HepG2 (cell line): ENCODE measurements around the gene VPS4B. TPM values are rescaled to one million over a fixed set of nuclear protein-coding genes. Genes with fewer than 3 reads are reported as not detected.

Experiments
- ATAC-seq: fragments of 200-7000 bp; cut with Tn5 transposase; 3 replicates; pipeline ENCODE4 v1.9.1; 2020; ENCODE audit warnings: mild to moderate bottlenecking, moderate library complexity
- BruUV-seq: library from RNA; stranded (reverse); fragments of 400-500 nt; replicated peaks from 2 replicates; lab custom pipeline; 2021; lab: Mats Ljungman, UMichigan
- CTCF ChIA-PET: fragments of 300-600 bp; formaldehyde crosslinking; extraction: SDS; loops from one replicate; lab custom pipeline; 2021; ENCODE audit warnings: low total read pairs, inconsistent platforms, low intra/inter-chr PET ratio; lab: Yijun Ruan, JAX
- POLR2A ChIA-PET: fragments of 350-600 bp; sonication (Branson Sonifier 250); formaldehyde crosslinking; loops from one replicate; lab custom pipeline; 2020; ENCODE audit warnings: antibody characterized with exemption, inconsistent platforms; lab: Yijun Ruan, JAX
- DNase-seq: peaks from one replicate; pipeline ENCODE4 v3.0.0-alpha.2; 2015; ENCODE audit warnings: low spot score
- FAIRE-seq: peaks from 3 replicates; lab custom pipeline; 2011; peaks lifted over from hg19 to GRCh38; lab: Jason Lieb, UNC
- H2AFZ ChIP-seq: one replicate; pipeline ENCODE4 v1.6.1; 2011; ENCODE audit warnings: low read length, inconsistent platforms
- H3K27ac ChIP-seq: fragments of 300-600 bp; 3 replicates; pipeline ENCODE4 v1.8.0; 2011; ENCODE audit warnings: mixed run types, mild to moderate bottlenecking, mixed read lengths, low read length, inconsistent platforms; ENCODE audit not compliant: insufficient read depth; ENCODE audit errors: extremely low read length
- H3K27me3 ChIP-seq, 2 experiments: fragments of 200-600 bp in 1 of 2; 2 replicates in 1 of 2; 3 replicates in 1 of 2; pipeline versions ENCODE4 v1.6.0 to v1.8.0; 2011; ENCODE audit warnings: low read length in 2 of 2, mild to moderate bottlenecking in 2 of 2, moderate library complexity in 2 of 2, inconsistent platforms in 1 of 2; ENCODE audit not compliant: insufficient read depth in 2 of 2, control insufficient read depth in 1 of 2
- H3K36me3 ChIP-seq, 2 experiments: fragments of 200-600 bp in 1 of 2; replicated peaks in 1 of 2; 2 replicates in 1 of 2; 3 replicates in 1 of 2; pipeline versions ENCODE4 v1.5.1 to v1.8.0; 2011; ENCODE audit warnings: low read length in 2 of 2, inconsistent platforms in 1 of 2; ENCODE audit not compliant: insufficient read depth in 2 of 2, control insufficient read depth in 1 of 2
- H3K4me1 ChIP-seq: 2 replicates; pipeline ENCODE4 v1.5.1; 2012; ENCODE audit warnings: low read length, inconsistent platforms; ENCODE audit not compliant: insufficient read depth
- H3K4me2 ChIP-seq: 2 replicates; pipeline ENCODE4 v1.6.0; 2011; ENCODE audit warnings: low read depth, low read length, inconsistent platforms
- H3K4me3 ChIP-seq, 3 experiments: fragments of 200-600 bp in 1 of 3; sonication (generic), shearing (Covaris generic) in 1 of 3; replicated peaks in 1 of 3; 2 replicates each; pipeline ENCODE4 v1.5.1; 2011 to 2016; ENCODE audit warnings: low read length in 3 of 3, inconsistent platforms in 2 of 3, low read depth in 2 of 3, mild to moderate bottlenecking in 2 of 3, control low read depth in 1 of 3, mixed read lengths in 1 of 3; ENCODE audit not compliant: insufficient read depth in 1 of 3
- H3K79me2 ChIP-seq: one replicate; pipeline ENCODE4 v1.6.1; 2011; ENCODE audit warnings: low read length, inconsistent platforms; ENCODE audit not compliant: insufficient read depth
- H3K9ac ChIP-seq: 2 replicates; pipeline ENCODE4 v1.6.0; 2011; ENCODE audit warnings: mild to moderate bottlenecking, low read depth, low read length, inconsistent platforms; ENCODE audit not compliant: insufficient read depth
- H3K9me3 ChIP-seq: 2 replicates; pipeline ENCODE4 v1.5.1; 2012; ENCODE audit warnings: mild to moderate bottlenecking, low read length
- H4K20me1 ChIP-seq: 2 replicates; pipeline ENCODE4 v1.6.0; 2011; ENCODE audit warnings: inconsistent platforms, mild to moderate bottlenecking, low read length, moderate library complexity; ENCODE audit not compliant: insufficient read depth
- RAD21 ChIP-seq: fragments of 450-650 bp; formaldehyde crosslinking; IDR thresholded peaks from 2 replicates; pipeline ENCODE4 v1.5.0; 2020; ENCODE audit warnings: mild to moderate bottlenecking
- SMC3 ChIP-seq: IDR thresholded peaks from 2 replicates; pipeline ENCODE4 v1.6.1; 2011; ENCODE audit warnings: low read length, improper control_type of control experiment
- STAG1 ChIP-seq: sonication (generic); formaldehyde crosslinking; IDR thresholded peaks from 2 replicates; pipeline ENCODE4 v1.4.0; 2020; ENCODE audit warnings: missing genetic modification reagents
- TOE1 ChIP-seq: sonication (generic); formaldehyde crosslinking; IDR thresholded peaks from 2 replicates; pipeline ENCODE4 v1.4.0; 2020; ENCODE audit warnings: mild to moderate bottlenecking, missing genetic modification reagents
- ZNF547 ChIP-seq: sonication (generic); formaldehyde crosslinking; IDR thresholded peaks from 2 replicates; pipeline ENCODE4 v1.5.1; 2020; ENCODE audit warnings: mild to moderate bottlenecking, missing genetic modification reagents
- WGBS: methylation state at CpG from one replicate; pipeline ENCODE4 v1.1.6; 2017; ENCODE audit warnings: low lambda C conversion rate; 5-methylcytosine and 5-hydroxymethylcytosine counted together
- in situ Hi-C: cut with HindIII; loops from 2 replicates; pipeline ENCODE4 v1.10.0; 2017; ENCODE audit warnings: low pct_unique_long_range_greater_than_20kb; ENCODE audit not compliant: extremely low pct_ligation_motif_present
- intact Hi-C: fragments of 100-400 bp; cut with micrococcal nuclease; formaldehyde crosslinking; loops from one replicate; pipeline ENCODE4 v1.10.0; 2022; ENCODE audit not compliant: unreplicated experiment
- polyA plus RNA-seq, 8 experiments: library from polyadenylated mRNA; depleted of rRNA in 3 of 8; stranded (reverse) in 7 of 8; unstranded in 1 of 8; fragments of >200 nt; fragmentation: Illumina TruSeq in 4 of 8; extraction: Trizol in 4 of 8; gene quantifications; 2 replicates each; pipeline versions ENCODE4 v1.2.1 to v1.2.3, GENCODE V29; 2011 to 2016; ENCODE audit warnings: low read depth in 4 of 8, missing spikeins in 1 of 8, mixed read lengths in 1 of 8; ENCODE audit not compliant: insufficient read depth in 1 of 8
- total RNA-seq, 5 experiments: library from RNA; depleted of rRNA; stranded (reverse); fragments of >200 nt; fragmentation: Illumina TruSeq; extraction: Trizol; gene quantifications; 2 replicates each; pipeline ENCODE4 v1.2.3, GENCODE V29; 2016; ENCODE audit warnings: low read depth in 1 of 5
- TF ChIP-seq, protein P1 (sequence below): sonication (generic); formaldehyde crosslinking; IDR thresholded peaks from 2 replicates; pipeline ENCODE4 v1.5.0; 2020; ENCODE audit warnings: mild to moderate bottlenecking, missing genetic modification reagents, moderate library complexity
- TF ChIP-seq, protein P2 (sequence below): sonication (generic); formaldehyde crosslinking; IDR thresholded peaks from 2 replicates; pipeline ENCODE4 v1.4.0; 2020; ENCODE audit warnings: missing genetic modification reagents, borderline replicate concordance

VPS4B gene
- total and polyA plus RNA-seq, 2 of the 13 experiments (the other 11 are each of a cell fraction or from before 2014, with no cell fraction given), result 12.8 to 25.9 TPM

DNA sequence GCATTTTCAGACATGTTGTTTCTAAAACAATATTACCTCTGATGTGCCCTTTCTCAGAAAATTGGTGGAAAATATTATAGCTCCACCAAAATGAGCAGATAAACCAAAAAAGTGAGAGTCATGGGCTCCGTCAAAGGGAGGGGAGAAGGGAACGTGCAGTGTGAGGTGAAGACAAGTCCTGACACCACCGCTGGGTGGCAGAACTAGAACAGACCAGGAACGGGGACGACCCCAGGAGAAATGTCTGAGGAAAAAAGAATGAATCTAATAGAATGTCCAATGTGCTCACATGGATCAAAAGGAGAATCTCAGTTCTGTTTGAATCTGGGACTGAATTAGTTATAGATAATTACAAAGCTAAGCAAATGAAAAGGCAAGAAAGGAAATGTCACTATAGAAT is 80.1 kb downstream of the VPS4B start:
- Histone ChIP-seq H2AFZ (no peak overlapping the region), H4K20me1 (no peaks in the 10 kb centered on the region), H3K36me3 (peaks cover 28 to 87% of the 10 kb centered on the region in 2 experiments), H3K4me3 (no peak overlapping the region), H3K27me3 (no peaks in the 10 kb centered on the region), H3K4me2 (no peak overlapping the region), H3K9ac (no peak overlapping the region), H3K4me1 (peaks cover 19% of the 10 kb centered on the region), H3K27ac (no peak overlapping the region), H3K9me3 (no peaks in the 10 kb centered on the region), H3K79me2 (no peaks in the 10 kb centered on the region)
- intact Hi-C loops (loop anchor here (1.0 kb wide), 1 partner anchor 97 kb away; no protein-coding TSS in a partner anchor), in situ Hi-C loops (loop anchor here (10.0 kb wide), 1 partner anchor 93 kb away; no protein-coding TSS in a partner anchor)
- no TSS peak for BruUV-seq
- ChIA-PET POLR2A (no interaction called here), CTCF (interaction anchor here (0.8 kb wide), 1 partner anchor 97 kb away, joined by 3 read pairs; no protein-coding TSS in a partner anchor)
- WGBS, result 61% methylated on average over 5 of the region's 5 CpGs
- TF ChIP-seq, protein P1, sequence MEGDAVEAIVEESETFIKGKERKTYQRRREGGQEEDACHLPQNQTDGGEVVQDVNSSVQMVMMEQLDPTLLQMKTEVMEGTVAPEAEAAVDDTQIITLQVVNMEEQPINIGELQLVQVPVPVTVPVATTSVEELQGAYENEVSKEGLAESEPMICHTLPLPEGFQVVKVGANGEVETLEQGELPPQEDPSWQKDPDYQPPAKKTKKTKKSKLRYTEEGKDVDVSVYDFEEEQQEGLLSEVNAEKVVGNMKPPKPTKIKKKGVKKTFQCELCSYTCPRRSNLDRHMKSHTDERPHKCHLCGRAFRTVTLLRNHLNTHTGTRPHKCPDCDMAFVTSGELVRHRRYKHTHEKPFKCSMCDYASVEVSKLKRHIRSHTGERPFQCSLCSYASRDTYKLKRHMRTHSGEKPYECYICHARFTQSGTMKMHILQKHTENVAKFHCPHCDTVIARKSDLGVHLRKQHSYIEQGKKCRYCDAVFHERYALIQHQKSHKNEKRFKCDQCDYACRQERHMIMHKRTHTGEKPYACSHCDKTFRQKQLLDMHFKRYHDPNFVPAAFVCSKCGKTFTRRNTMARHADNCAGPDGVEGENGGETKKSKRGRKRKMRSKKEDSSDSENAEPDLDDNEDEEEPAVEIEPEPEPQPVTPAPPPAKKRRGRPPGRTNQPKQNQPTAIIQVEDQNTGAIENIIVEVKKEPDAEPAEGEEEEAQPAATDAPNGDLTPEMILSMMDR (CRISPR knock-in tag), result peak; percentile 55
- TF ChIP-seq RAD21 (0 out of 2 replicates have a peak, but pooled peaks have one; percentile 24), TOE1 (CRISPR knock-in tag) (no peak), ZNF547 (no peak), SMC3 (peak; percentile 39; the same call in 1 of the 2 replicates), STAG1 (CRISPR knock-in tag) (peak; percentile 55)
- TF ChIP-seq, protein P2, sequence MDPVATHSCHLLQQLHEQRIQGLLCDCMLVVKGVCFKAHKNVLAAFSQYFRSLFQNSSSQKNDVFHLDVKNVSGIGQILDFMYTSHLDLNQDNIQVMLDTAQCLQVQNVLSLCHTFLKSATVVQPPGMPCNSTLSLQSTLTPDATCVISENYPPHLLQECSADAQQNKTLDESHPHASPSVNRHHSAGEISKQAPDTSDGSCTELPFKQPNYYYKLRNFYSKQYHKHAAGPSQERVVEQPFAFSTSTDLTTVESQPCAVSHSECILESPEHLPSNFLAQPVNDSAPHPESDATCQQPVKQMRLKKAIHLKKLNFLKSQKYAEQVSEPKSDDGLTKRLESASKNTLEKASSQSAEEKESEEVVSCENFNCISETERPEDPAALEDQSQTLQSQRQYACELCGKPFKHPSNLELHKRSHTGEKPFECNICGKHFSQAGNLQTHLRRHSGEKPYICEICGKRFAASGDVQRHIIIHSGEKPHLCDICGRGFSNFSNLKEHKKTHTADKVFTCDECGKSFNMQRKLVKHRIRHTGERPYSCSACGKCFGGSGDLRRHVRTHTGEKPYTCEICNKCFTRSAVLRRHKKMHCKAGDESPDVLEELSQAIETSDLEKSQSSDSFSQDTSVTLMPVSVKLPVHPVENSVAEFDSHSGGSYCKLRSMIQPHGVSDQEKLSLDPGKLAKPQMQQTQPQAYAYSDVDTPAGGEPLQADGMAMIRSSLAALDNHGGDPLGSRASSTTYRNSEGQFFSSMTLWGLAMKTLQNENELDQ (CRISPR knock-in tag), result no peak
- DNase-seq (no peak), FAIRE-seq (no peak), ATAC-seq (peak; percentile 86)
